ENCODE results near the gene SLC9A9.
A peak's percentile ranks its signal among the peaks of the same experiment; 100 is the strongest.

Gene SLC9A9

GRCh38 chr3:143676021-143676420 lies 172.2 kb downstream of the SLC9A9 start:
- DNase-seq: no peak

GRCh38 chr3:143674100-143674968 lies 173.9 kb downstream of the SLC9A9 start:
- DNase-seq: peak; percentile 85 to 90

- no peak for DNase-seq
Observed at GRCh38 chr3:143672396-143673165, 175.7 kb downstream of the SLC9A9 start.

- DNase-seq: no peak
Observed at GRCh38 chr3:143671626-143672025, 176.6 kb downstream of the SLC9A9 start.

- DNase-seq: no peak
Observed at GRCh38 chr3:143668924-143669790, 179.1 kb downstream of the SLC9A9 start.

GRCh38 chr3:143668385-143668784 lies 179.9 kb downstream of the SLC9A9 start:
- no peak for DNase-seq

GRCh38 chr3:143661677-143662076 lies 186.6 kb downstream of the SLC9A9 start:
- no peak for DNase-seq

GRCh38 chr3:143658861-143659260 lies 189.4 kb downstream of the SLC9A9 start:
- no peak for DNase-seq

- no peak for DNase-seq
Observed at GRCh38 chr3:143658116-143658515, 190.2 kb downstream of the SLC9A9 start.

GRCh38 chr3:143657391-143657790 lies 190.9 kb downstream of the SLC9A9 start:
- no peak for DNase-seq

- DNase-seq: no peak
Observed at GRCh38 chr3:143654906-143655305, 193.4 kb downstream of the SLC9A9 start.

- no peak for DNase-seq
Observed at GRCh38 chr3:143653935-143654334, 194.3 kb downstream of the SLC9A9 start.

GRCh38 chr3:143653493-143653892 lies 194.8 kb downstream of the SLC9A9 start:
- DNase-seq: no peak

- no peak for DNase-seq
Observed at GRCh38 chr3:143652118-143652517, 196.2 kb downstream of the SLC9A9 start.

GRCh38 chr3:143650827-143651226 lies 197.4 kb downstream of the SLC9A9 start:
- DNase-seq: no peak

- DNase-seq: no peak
Observed at GRCh38 chr3:143650120-143650519, 198.1 kb downstream of the SLC9A9 start.

GRCh38 chr3:143648708-143649107 lies 199.6 kb downstream of the SLC9A9 start:
- DNase-seq: no peak

- no peak for DNase-seq
Observed at GRCh38 chr3:143648218-143648617, 200.1 kb downstream of the SLC9A9 start.

GRCh38 chr3:143644370-143645089 lies 203.7 kb downstream of the SLC9A9 start:
- DNase-seq: peak; percentile 63 to 86

- no peak for DNase-seq
Observed at GRCh38 chr3:143643905-143644304, 204.4 kb downstream of the SLC9A9 start.

- no peak for DNase-seq
Observed at GRCh38 chr3:143640774-143641173, 207.5 kb downstream of the SLC9A9 start.

GRCh38 chr3:143637133-143637532 lies 211.1 kb downstream of the SLC9A9 start:
- no peak for DNase-seq
